ENCODE measurements around the gene AUTS2.

DNA sequence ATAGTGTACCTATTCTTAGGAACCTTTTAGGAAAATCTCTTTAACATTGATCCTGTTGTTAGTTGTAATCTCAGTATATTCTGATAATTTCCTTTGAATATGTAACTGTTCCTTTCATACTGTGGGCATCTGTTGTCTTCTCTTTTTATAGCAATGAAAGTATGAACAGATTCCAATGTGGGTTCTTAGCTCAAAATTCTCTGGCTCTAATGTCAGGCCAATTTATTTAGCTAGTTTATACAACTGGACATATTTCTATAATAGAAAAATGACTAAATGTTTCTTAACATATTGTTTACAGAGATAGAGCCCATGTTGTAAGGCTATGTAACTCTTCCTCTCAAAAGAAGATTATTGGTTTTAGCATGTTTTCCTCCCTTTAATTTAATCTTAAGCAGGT is 363.2 kb downstream of the AUTS2 start:
- TF ChIP-seq POLR2A (IDR thresholded peaks at IDR 0.05; ENCODE audit: low read depth, low read length) (no peak), PAX5 (IDR thresholded peaks at IDR 0.05; ENCODE audit: insufficient read depth, low read length, severe bottlenecking) (no peak), POLR2AphosphoS5 (IDR thresholded peaks at IDR 0.05; ENCODE audit: low read depth, low read length) (no peak), TAF1 (IDR thresholded peaks at IDR 0.05; ENCODE audit: low read depth, low read length) (no peak), SPI1 (IDR thresholded peaks at IDR 0.05; ENCODE audit: low read depth, low read length) (no peak), POU2F2 (IDR thresholded peaks at IDR 0.05; ENCODE audit: low read depth, low read length) (no peak)

Measured in GM12891 (cell line).